ENCODE results near the gene FN1. TPM values are rescaled to one million over a fixed set of nuclear protein-coding genes. Genes with fewer than 3 reads are reported as not detected.
"Not testable (repeated sequence)": the region's sequence is repeated elsewhere in the genome, so short reads cannot be mapped to it uniquely, and the experiment has no call there.

Gene FN1
- total RNA-seq, 1 experiment from 2014 or later, result 1,570 TPM

DNA sequence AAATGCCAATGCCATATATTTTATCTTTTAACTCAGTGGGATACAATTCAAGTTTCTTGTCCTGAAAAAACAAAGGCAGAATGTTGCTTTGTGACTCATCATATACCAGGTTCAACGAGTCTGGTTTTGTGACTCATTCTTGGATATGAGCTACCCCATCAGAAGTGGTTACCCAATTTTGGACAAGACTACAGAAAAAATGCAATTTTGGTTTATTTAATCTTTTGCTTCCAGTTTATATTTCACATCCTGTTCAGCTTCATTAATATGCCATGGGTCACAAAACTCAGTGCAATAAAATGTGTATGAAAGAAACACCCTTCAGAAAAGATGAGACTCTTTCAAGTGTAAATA, 25.0 kb downstream of the FN1 start:
- H3K27me3 ChIP-seq (replicated peaks; ENCODE audit: insufficient read depth, low read depth, low read length, poor library complexity), result no peaks in the 10 kb centered on the region
- no peaks in the 10 kb centered on the region for H3K9me3 ChIP-seq (ENCODE audit: low read depth, low read length, poor library complexity, severe bottlenecking)
- POLR2A ChIA-PET (ENCODE audit: low non-redundant PET), result interaction anchor here (0.7 kb wide), 1 partner anchor 361 kb away, joined by 8 read pairs; no protein-coding TSS in a partner anchor
- CTCF ChIA-PET, result interaction anchor here (0.7 kb wide), 1 partner anchor 40 kb away, joined by 3 read pairs; no protein-coding TSS in a partner anchor
- H3K36me3 ChIP-seq (ENCODE audit: insufficient read depth, low read length, poor library complexity, severe bottlenecking), result peaks cover 94% of the 10 kb centered on the region
- peaks cover 14% of the 10 kb centered on the region for H3K4me1 ChIP-seq (ENCODE audit: insufficient read depth, low read length, poor library complexity, severe bottlenecking)
- TF ChIP-seq, protein P1, sequence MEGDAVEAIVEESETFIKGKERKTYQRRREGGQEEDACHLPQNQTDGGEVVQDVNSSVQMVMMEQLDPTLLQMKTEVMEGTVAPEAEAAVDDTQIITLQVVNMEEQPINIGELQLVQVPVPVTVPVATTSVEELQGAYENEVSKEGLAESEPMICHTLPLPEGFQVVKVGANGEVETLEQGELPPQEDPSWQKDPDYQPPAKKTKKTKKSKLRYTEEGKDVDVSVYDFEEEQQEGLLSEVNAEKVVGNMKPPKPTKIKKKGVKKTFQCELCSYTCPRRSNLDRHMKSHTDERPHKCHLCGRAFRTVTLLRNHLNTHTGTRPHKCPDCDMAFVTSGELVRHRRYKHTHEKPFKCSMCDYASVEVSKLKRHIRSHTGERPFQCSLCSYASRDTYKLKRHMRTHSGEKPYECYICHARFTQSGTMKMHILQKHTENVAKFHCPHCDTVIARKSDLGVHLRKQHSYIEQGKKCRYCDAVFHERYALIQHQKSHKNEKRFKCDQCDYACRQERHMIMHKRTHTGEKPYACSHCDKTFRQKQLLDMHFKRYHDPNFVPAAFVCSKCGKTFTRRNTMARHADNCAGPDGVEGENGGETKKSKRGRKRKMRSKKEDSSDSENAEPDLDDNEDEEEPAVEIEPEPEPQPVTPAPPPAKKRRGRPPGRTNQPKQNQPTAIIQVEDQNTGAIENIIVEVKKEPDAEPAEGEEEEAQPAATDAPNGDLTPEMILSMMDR (conservative IDR thresholded peaks at IDR 0.05; ENCODE audit: low read depth, low read length), result no peak
- no peak for TF ChIP-seq EZH2 (IDR thresholded peaks at IDR 0.05; ENCODE audit: borderline replicate concordance, low read depth, low read length, poor library complexity, severe bottlenecking)
- peak; percentile 74 for DNase-seq (ENCODE audit: low spot score)
- no TSS peak for BruUV-seq (replicated peaks)
- intact Hi-C loops (cut with micrococcal nuclease; ENCODE audit: unreplicated experiment), result no loop called here
- H3K4me3 ChIP-seq (ENCODE audit: low read depth, low read length, poor library complexity, severe bottlenecking), result no peak overlapping the region
- peak overlapping the region; percentile 32 for H3K27ac ChIP-seq (ENCODE audit: low read depth, low read length, poor library complexity, severe bottlenecking)

DNA sequence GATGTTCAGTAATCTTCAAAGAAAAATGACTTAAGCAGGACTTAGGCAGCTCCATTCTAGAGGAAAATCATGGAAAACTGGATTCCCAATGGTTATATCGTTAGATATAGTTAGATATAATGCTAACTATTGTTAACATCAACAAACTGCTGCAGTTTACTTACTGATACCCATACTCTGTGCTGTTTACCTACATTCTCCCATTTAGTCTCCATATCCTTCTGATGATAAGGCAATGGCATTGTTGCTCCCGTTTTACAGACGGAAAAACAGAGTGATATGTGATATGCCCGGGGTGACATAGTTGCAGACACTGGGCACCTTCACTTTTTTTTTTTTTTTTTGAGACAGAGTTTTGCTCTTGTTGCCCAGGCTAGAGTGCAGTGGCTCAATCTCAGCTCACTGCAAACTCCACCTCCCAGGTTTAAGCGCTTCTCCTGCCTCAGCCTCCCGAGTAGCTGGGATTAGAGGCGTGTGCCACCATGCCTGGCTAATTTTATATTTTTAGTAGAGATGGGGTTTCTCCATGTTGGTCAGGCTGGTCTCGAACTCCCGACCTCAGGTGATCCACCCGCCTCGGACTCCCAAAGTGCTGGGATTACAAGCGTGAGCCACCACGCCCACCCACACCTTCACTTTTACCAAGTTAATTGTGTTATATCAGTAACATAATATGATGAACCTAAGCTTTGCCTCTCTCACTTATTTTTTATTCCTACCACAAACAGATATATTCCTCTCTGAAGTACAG, 25.5 kb downstream of the FN1 start:
- peak overlapping the region; percentile 32 for H3K27ac ChIP-seq (ENCODE audit: low read depth, low read length, poor library complexity, severe bottlenecking)

DNA sequence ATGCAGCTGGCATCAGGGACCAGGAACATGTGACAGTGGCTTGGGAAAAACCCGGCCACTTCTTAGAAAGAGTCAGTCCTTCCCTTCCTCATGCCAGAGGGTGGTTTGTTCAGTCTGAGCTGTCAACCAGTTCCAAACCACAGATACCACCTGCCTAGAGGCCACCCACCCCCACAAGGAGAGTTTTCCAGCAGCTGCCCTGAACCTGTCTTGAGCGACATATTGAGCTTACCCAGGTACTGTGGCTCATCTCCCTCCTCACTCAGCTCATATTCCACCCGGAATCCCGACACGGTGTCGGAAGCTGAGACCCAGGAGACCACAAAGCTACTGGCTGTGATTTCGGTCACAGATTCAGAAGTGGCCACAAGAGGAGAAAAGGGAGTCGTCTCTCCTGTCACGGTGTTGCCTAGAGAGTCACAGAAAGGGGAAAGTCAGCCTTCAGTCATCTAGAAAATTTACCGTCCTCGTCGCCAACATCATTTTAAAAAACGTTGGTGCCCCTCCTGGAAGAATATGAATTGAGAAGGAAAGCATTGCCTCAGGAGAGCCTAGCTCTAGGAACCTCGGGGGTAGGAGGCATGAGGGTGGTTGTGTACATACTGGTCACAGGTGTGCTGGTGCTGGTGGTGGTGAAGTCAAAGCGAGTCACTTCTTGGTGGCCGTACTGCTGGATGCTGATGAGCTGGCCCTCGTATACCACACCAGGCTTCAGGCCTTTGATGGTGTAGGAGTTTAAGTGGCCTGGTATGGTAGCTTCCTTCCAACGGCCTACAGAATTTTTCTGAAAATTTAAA, 26.3 kb downstream of the FN1 start:
- no TSS peak for BruUV-seq (replicated peaks)
- H3K27me3 ChIP-seq (replicated peaks; ENCODE audit: insufficient read depth, low read depth, low read length, poor library complexity), result no peaks in the 10 kb centered on the region
- intact Hi-C loops (cut with micrococcal nuclease; ENCODE audit: unreplicated experiment), result no loop called here
- no peak for DNase-seq (ENCODE audit: low spot score)
- ChIA-PET POLR2A (ENCODE audit: low non-redundant PET) (interaction anchor here (0.7 kb wide), 2 partner anchors 17 to 521 kb away, joined by 5 to 9 read pairs; no protein-coding TSS in a partner anchor), CTCF (no interaction called here)
- TF ChIP-seq EZH2 (IDR thresholded peaks at IDR 0.05; ENCODE audit: borderline replicate concordance, low read depth, low read length, poor library complexity, severe bottlenecking), result no peak
- TF ChIP-seq, protein P1 (conservative IDR thresholded peaks at IDR 0.05; ENCODE audit: low read depth, low read length), result no peak
- peak overlapping the region; percentile 33 for H3K27ac ChIP-seq (ENCODE audit: low read depth, low read length, poor library complexity, severe bottlenecking)
- peaks cover 94% of the 10 kb centered on the region for H3K36me3 ChIP-seq (ENCODE audit: insufficient read depth, low read length, poor library complexity, severe bottlenecking)
- no peak overlapping the region for H3K4me3 ChIP-seq (ENCODE audit: low read depth, low read length, poor library complexity, severe bottlenecking)
- no peaks in the 10 kb centered on the region for H3K9me3 ChIP-seq (ENCODE audit: low read depth, low read length, poor library complexity, severe bottlenecking)
- H3K4me1 ChIP-seq (ENCODE audit: insufficient read depth, low read length, poor library complexity, severe bottlenecking), result peaks cover 14% of the 10 kb centered on the region

More for the DNA sequence above, 25.5 kb downstream of the FN1 start:
- CTCF ChIA-PET, result interaction anchor here (0.7 kb wide), 1 partner anchor 39 kb away, joined by 3 read pairs; no protein-coding TSS in a partner anchor
- H3K27me3 ChIP-seq (replicated peaks; ENCODE audit: insufficient read depth, low read depth, low read length, poor library complexity); H3K9me3 ChIP-seq (ENCODE audit: low read depth, low read length, poor library complexity, severe bottlenecking); BruUV-seq (replicated peaks); intact Hi-C loops (cut with micrococcal nuclease; ENCODE audit: unreplicated experiment); H3K4me3 ChIP-seq (ENCODE audit: low read depth, low read length, poor library complexity, severe bottlenecking); DNase-seq (ENCODE audit: low spot score): not testable (repeated sequence)
- Histone ChIP-seq H3K4me1 (ENCODE audit: insufficient read depth, low read length, poor library complexity, severe bottlenecking) (peaks cover 14% of the 10 kb centered on the region), H3K36me3 (ENCODE audit: insufficient read depth, low read length, poor library complexity, severe bottlenecking) (peaks cover 94% of the 10 kb centered on the region)
- POLR2A ChIA-PET (ENCODE audit: low non-redundant PET), result interaction anchor here (0.7 kb wide), 2 partner anchors 18 to 521 kb away, joined by 5 to 9 read pairs; no protein-coding TSS in a partner anchor

DNA sequence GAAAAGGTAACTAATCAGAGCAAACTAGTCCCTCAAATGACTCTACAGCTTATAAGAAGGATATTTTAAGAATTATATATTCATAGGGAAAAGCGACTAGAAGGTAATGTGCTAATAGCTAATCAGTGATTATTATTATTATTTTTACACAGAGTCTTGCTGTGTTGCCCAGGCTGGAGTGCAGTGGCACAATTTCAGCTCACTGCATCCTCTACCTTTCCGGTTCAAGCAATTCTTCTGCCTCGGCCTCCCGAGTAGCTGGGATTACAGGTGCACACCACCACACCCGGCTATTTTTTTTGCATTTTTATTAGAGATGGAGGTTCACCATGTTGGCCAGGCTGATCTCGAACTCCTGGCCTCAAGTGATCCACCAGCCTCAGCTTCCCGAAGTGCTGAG, 27.4 kb downstream of the FN1 start:
- intact Hi-C loops (cut with micrococcal nuclease; ENCODE audit: unreplicated experiment); BruUV-seq (replicated peaks); H3K27me3 ChIP-seq (replicated peaks; ENCODE audit: insufficient read depth, low read depth, low read length, poor library complexity); H3K4me3 ChIP-seq (ENCODE audit: low read depth, low read length, poor library complexity, severe bottlenecking); POLR2A ChIA-PET (ENCODE audit: low non-redundant PET); H3K9me3 ChIP-seq (ENCODE audit: low read depth, low read length, poor library complexity, severe bottlenecking); H3K27ac ChIP-seq (ENCODE audit: low read depth, low read length, poor library complexity, severe bottlenecking); CTCF ChIA-PET; DNase-seq (ENCODE audit: low spot score): not testable (repeated sequence)
- Histone ChIP-seq H3K4me1 (ENCODE audit: insufficient read depth, low read length, poor library complexity, severe bottlenecking) (peaks cover 14% of the 10 kb centered on the region), H3K36me3 (ENCODE audit: insufficient read depth, low read length, poor library complexity, severe bottlenecking) (peaks cover 94% of the 10 kb centered on the region)
